OCI-LY1 (cell line): ENCODE measurements around the gene ACCS.

Experiments used
- EZH2 ChIP-seq: fragments of 200-600 bp; sonication (generic), shearing (Covaris generic); IDR thresholded peaks from 2 replicates; pipeline ENCODE4 v1.8.0; 2017; ENCODE audit warnings: borderline replicate concordance, mixed run types, mild to moderate bottlenecking, antibody characterized with exemption, low read length, moderate library complexity, mixed read lengths
- TF ChIP-seq, protein P1 (sequence below): fragments of 200-600 bp; sonication (generic), shearing (Covaris generic); IDR thresholded peaks from 2 replicates; pipeline ENCODE4 v1.5.1; 2017; ENCODE audit warnings: mild to moderate bottlenecking, antibody characterized with exemption, low read length, moderate library complexity, mixed read lengths

DNA sequence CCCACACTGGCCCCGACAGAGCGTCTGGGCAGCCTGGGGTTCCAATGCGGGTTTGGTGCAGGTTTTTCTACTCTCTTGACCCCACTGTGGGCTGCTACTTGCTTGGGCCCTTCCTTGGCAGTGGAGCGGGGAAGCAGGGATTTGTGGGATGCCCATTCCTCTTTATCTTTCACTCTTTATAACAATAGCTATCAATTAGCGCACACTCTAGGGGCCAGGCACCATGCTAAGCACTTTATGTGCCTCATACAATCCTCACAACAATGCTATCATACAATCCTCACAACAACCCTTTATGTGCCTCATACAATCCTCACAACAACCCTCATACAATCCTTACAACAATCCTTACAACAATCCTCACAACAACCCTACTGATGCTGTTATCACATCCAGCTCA is 12.7 kb downstream of the ACCS start:
- TF ChIP-seq, protein P1, sequence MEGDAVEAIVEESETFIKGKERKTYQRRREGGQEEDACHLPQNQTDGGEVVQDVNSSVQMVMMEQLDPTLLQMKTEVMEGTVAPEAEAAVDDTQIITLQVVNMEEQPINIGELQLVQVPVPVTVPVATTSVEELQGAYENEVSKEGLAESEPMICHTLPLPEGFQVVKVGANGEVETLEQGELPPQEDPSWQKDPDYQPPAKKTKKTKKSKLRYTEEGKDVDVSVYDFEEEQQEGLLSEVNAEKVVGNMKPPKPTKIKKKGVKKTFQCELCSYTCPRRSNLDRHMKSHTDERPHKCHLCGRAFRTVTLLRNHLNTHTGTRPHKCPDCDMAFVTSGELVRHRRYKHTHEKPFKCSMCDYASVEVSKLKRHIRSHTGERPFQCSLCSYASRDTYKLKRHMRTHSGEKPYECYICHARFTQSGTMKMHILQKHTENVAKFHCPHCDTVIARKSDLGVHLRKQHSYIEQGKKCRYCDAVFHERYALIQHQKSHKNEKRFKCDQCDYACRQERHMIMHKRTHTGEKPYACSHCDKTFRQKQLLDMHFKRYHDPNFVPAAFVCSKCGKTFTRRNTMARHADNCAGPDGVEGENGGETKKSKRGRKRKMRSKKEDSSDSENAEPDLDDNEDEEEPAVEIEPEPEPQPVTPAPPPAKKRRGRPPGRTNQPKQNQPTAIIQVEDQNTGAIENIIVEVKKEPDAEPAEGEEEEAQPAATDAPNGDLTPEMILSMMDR, result no peak
- no peak for TF ChIP-seq EZH2
